A673 (cell line): ENCODE results near the gene ZNF135.

Experiments
- CTCF ChIP-seq: fragments of 300-800, 200-600 bp; sonication (generic); conservative IDR thresholded peaks from 2 replicates; pipeline ENCODE4 v1.5.1; 2017; ENCODE audit warnings: low read depth, mild to moderate bottlenecking, antibody characterized with exemption, low read length, moderate library complexity, mixed read lengths
- EZH2 ChIP-seq: fragments of 200-600 bp; sonication (generic); IDR thresholded peaks from 2 replicates; pipeline ENCODE4 v1.6.1; 2017; ENCODE audit warnings: borderline replicate concordance, low read depth, mild to moderate bottlenecking, mixed read lengths, antibody characterized with exemption, low read length; ENCODE audit not compliant: poor library complexity, severe bottlenecking

DNA sequence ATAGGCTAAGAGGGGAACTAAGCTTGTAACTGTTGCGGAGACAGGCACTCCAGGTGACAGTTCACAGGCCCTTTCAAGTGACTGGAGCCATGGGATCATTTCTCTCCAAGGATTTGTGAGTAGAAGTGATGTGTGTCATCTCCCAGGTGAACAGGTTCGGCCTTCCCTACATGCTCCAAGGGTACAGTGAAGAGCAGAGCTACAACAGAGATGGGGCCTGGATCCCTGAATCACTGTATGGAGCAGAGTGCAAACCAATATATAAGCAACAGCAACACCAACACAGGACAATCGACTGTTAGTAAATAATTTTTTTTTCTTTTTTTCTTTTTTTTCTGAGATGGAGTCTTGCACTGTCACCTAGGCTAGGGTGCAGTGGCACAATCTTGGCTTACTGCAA lies 23.9 kb downstream of the ZNF135 start:
- TF ChIP-seq CTCF (no peak), EZH2 (no peak)
